Measurements from ENCODE around the gene PCDH9.

PCDH9 gene

DNA sequence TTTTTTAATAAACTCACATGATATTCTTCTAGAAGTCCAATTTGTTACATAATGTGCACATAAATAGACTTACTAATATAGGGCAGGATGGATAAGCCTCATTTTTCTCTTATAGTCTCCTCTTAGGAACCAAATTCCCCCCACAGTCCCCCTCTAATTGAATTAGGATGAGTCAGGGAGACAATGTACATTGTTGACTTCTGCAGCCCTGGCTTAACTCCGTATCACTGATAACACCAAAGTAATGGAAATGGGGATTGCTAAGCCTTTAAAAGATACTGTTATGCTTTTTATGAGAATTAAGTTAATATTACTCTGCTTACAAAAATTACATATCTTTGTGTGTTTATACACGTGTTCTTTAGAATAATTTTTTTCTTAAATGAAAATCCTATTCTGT is 5.1 kb upstream of the PCDH9 start:
- H3K36me3 ChIP-seq = no peaks in the 10 kb centered on the region
- H3K9me3 ChIP-seq = no peaks in the 10 kb centered on the region
- H3K4me3 ChIP-seq (ENCODE audit: low read depth in 1 of 2, low read length in 1 of 2) = no peak overlapping the region
- peaks cover 58% of the 10 kb centered on the region for H3K27me3 ChIP-seq
- TF ChIP-seq, protein P1, sequence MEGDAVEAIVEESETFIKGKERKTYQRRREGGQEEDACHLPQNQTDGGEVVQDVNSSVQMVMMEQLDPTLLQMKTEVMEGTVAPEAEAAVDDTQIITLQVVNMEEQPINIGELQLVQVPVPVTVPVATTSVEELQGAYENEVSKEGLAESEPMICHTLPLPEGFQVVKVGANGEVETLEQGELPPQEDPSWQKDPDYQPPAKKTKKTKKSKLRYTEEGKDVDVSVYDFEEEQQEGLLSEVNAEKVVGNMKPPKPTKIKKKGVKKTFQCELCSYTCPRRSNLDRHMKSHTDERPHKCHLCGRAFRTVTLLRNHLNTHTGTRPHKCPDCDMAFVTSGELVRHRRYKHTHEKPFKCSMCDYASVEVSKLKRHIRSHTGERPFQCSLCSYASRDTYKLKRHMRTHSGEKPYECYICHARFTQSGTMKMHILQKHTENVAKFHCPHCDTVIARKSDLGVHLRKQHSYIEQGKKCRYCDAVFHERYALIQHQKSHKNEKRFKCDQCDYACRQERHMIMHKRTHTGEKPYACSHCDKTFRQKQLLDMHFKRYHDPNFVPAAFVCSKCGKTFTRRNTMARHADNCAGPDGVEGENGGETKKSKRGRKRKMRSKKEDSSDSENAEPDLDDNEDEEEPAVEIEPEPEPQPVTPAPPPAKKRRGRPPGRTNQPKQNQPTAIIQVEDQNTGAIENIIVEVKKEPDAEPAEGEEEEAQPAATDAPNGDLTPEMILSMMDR (IDR thresholded peaks at IDR 0.05) = no peak
- H3K4me1 ChIP-seq (ENCODE audit: control insufficient read depth in 1 of 2, insufficient read depth in 1 of 2, low read depth in 1 of 2, low read length in 1 of 2) = peaks cover 8 to 12% of the 10 kb centered on the region in 2 experiments
- H3K27ac ChIP-seq = no peak overlapping the region

DNA sequence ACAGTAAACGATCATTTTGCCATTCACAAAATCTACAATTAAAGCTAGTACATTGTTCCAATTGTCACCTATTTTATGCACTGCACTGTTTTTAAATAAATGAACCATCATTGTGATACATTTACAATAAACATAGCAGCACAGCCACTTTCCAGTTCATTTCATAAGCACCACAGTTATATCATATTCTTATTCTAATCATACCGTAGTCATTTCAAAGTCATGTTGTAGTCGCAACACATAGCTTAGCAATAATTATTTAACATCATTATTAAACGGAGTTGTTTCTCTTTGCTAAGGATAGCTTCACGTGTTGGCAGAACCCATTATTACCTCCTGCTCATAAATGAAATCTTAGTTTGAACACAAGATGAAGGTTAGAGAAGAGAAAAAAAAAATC is 2.2 kb upstream of the PCDH9 start:
- peaks cover 87% of the 10 kb centered on the region for H3K27me3 ChIP-seq
- H3K27ac ChIP-seq = no peak overlapping the region
- no peaks in the 10 kb centered on the region for H3K9me3 ChIP-seq
- H3K36me3 ChIP-seq = no peaks in the 10 kb centered on the region
- H3K4me3 ChIP-seq (ENCODE audit: low read depth in 1 of 2, low read length in 1 of 2) = no peak overlapping the region
- H3K4me1 ChIP-seq (ENCODE audit: control insufficient read depth in 1 of 2, insufficient read depth in 1 of 2, low read depth in 1 of 2, low read length in 1 of 2) = peaks cover 8 to 18% of the 10 kb centered on the region in 2 experiments
- TF ChIP-seq, protein P1 (IDR thresholded peaks at IDR 0.05) = no peak

DNA sequence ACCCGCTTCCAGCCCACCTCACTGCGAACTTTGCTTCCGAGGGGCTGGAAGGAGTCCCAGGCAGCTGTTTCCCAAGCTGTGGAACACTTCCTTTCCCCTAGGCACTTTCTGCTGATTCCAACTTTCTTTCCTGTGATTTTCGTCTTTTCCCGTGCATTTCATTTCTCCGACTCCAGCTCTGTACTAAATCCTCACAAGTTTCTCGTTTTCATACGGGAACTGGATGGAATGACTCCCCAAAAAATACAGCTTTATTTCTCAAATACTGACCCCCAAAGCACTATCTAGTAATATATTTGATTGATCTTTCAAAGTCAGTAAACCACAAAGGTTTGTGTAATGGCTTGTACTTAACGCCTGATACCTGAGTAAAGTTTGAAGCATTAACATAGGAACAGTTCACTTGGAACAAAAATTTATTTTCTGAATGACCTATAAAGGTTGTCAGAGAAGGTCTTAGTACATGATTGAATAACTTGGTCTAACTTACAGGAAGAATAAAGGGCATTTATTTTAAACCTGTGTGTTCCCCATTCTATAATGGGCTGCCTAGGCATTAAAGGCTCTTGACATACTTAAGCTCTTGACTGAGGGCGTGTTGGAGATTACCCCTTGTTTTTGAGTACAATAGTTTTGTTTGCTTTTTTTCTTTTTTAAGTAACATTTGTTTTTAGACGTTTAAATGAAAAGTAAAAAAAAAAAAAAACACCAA is 1.3 kb upstream of the PCDH9 start:
- Histone ChIP-seq H3K4me1 (ENCODE audit: control insufficient read depth in 1 of 2, insufficient read depth in 1 of 2, low read depth in 1 of 2, low read length in 1 of 2) (peaks cover 8 to 18% of the 10 kb centered on the region in 2 experiments), H3K4me3 (ENCODE audit: low read depth in 1 of 2, low read length in 1 of 2) (peak overlapping the region in 1 of 2 experiments; percentile 44), H3K36me3 (no peaks in the 10 kb centered on the region), H3K9me3 (no peaks in the 10 kb centered on the region), H3K27me3 (peaks cover 96% of the 10 kb centered on the region), H3K27ac (no peak overlapping the region)
- TF ChIP-seq, protein P1 (IDR thresholded peaks at IDR 0.05) = no peak

DNA sequence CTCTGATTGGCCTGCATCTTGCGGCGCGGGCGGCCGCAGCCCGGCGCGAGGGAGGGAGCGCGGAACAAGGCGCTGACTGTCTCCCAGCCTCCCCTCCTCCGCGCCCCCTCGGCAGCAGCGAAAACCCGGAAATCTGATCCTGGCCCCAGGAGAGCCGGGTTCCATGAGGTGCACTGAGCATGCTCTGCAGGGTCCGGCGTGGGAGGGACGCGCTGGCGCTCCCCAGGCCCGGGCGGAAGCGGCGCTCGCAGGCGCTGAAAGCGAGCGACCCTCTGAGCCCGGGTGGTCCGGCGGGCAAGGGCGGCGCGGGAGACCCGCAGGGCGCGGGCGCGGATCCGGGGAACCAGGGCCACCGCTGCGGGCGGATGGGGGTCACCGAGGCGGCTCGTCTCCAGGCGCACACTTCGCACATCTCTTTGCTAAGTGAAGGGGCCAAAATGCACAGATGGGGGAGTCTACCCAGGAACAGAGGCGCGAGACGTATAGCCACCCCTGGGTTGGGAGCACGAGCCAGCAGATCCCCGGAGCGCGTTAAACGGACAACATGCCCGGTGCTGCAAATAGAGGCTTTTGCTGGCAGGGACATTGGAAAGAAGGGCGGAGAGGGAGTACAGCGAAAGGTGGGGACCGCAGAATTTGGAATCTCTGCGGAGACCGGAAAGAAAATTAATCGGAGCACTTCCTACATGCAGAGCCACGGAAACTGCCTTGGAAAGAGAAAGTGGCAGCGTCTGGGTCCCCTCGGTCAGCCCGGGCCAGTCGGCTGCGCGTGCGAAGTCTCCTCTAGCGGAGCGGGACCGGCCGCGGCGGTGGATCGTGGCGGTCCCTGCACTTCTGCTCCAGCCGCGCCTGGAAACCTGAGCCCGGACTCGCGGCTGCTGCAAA is 510 bp upstream of the PCDH9 start:
- Histone ChIP-seq H3K4me3 (ENCODE audit: low read depth in 1 of 2, low read length in 1 of 2) (peak overlapping the region; percentile 29 to 44), H3K27me3 (peaks cover 95% of the 10 kb centered on the region), H3K9me3 (no peaks in the 10 kb centered on the region), H3K4me1 (ENCODE audit: control insufficient read depth in 1 of 2, insufficient read depth in 1 of 2, low read depth in 1 of 2, low read length in 1 of 2) (peaks cover 8 to 18% of the 10 kb centered on the region in 2 experiments), H3K27ac (no peak overlapping the region), H3K36me3 (no peaks in the 10 kb centered on the region)
- TF ChIP-seq, protein P1 (IDR thresholded peaks at IDR 0.05) = no peak

DNA sequence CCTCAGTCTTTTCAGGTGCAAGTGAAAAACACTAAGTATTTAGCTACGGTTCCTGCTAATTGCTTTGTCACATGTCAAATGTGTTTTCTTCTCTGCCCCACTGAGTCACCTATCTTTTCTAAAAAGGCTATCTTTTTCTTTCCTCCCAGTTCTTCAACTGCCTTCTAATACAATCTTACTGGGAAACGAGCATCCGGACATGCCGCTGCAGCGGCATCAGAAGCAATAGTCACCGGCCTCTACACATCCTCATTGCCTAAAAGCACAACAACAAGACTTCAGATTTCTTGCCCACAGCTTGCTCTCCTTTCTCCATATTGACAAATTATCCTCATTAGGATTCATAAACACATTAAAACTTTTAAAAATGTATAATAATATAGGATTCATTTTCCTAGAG is 1.2 kb downstream of the PCDH9 start:
- TF ChIP-seq, protein P1 (IDR thresholded peaks at IDR 0.05) = no peak
- peaks cover 8 to 18% of the 10 kb centered on the region in 2 experiments for H3K4me1 ChIP-seq (ENCODE audit: control insufficient read depth in 1 of 2, insufficient read depth in 1 of 2, low read depth in 1 of 2, low read length in 1 of 2)
- H3K36me3 ChIP-seq = no peaks in the 10 kb centered on the region
- H3K9me3 ChIP-seq = no peaks in the 10 kb centered on the region
- H3K27ac ChIP-seq = no peak overlapping the region
- peaks cover 83% of the 10 kb centered on the region for H3K27me3 ChIP-seq
- no peak overlapping the region for H3K4me3 ChIP-seq (ENCODE audit: low read depth in 1 of 2, low read length in 1 of 2)
